Endometrial microvascular endothelial cells (primary cell): ENCODE data around the gene DCST2. TPM values are rescaled to one million over a fixed set of nuclear protein-coding genes. Genes with fewer than 3 reads are reported as not detected.
"Not testable (repeated sequence)": the region's sequence is repeated elsewhere in the genome, so short reads cannot be mapped to it uniquely, and the experiment has no call there.

Source experiments
- in situ Hi-C: cut with HindIII; loops from 2 replicates; pipeline ENCODE4 v1.10.0; 2017; ENCODE audit warnings: low sequenced_read_pairs, low pct_unique_long_range_greater_than_20kb; ENCODE audit errors: inconsistent ontology term
- total RNA-seq: library from RNA; depleted of rRNA; stranded (reverse); fragments of >200 nt; gene quantifications from one replicate; pipeline ENCODE4 v1.2.3, GENCODE V29; 2015; ENCODE audit errors: inconsistent ontology term

Gene DCST2
- total RNA-seq, 1 donor from 2014 or later = 0.28 TPM

DNA sequence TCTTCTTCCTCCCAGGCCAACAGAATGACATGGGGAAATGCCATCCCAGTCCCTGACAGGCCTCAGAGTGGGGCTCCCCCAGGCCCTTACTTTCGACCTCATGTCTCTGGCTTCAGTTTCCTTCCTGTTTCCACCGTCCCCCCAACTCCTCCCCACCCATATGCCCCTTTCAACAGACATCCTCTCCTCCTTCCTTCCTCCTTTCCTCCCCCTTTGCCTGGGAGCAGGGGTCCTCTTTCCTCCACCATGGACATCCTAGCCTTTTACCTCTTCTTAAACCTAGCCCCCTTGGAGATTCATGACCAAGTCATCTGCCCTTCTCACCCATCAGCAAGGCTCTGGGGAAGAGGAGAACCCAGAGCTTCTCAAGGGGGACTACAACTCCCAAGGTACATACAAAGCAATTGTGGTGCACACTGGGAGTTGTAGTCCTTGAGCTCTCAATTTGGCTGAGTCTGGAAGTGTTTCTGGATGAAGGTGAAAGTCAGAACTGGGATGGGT lies 26.9 kb downstream of the DCST2 start:
- in situ Hi-C loops = no loop called here

- in situ Hi-C loops = no loop called here
Observed at GRCh38 chr1:155005076-155006011, 28.2 kb downstream of the DCST2 start.

- in situ Hi-C loops = no loop called here
Observed at GRCh38 chr1:155004352-155005075, 29.1 kb downstream of the DCST2 start.

- in situ Hi-C loops = no loop called here
Observed at GRCh38 chr1:155003766-155004351, 29.7 kb downstream of the DCST2 start.

DNA sequence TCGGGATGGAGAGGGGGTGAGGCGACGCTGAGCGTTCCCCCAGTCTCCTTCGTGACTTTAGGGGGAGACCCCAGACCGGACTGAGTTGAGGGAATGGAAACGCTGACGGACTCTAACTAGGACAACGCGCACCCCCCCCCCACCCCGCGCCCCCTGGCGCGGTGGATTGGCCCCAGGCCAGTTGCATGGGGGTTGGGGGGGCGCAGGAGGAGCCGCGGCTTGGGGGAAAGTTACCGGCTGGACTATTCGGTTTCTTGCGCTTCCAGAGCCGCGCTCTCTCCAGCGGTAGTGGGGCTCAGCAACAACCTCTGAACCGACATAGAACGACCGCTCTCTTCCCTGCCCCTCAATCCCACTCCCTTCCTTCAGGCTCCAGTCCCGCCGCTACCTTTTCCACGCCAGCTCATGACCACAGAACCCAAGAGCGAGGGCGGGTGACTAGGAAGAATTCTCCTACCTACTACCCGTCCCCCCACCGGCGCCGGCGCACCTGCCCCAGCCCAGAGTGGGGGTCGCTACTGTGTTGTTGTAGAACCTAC lies 30.3 kb downstream of the DCST2 start:
- in situ Hi-C loops = no loop called here

DNA sequence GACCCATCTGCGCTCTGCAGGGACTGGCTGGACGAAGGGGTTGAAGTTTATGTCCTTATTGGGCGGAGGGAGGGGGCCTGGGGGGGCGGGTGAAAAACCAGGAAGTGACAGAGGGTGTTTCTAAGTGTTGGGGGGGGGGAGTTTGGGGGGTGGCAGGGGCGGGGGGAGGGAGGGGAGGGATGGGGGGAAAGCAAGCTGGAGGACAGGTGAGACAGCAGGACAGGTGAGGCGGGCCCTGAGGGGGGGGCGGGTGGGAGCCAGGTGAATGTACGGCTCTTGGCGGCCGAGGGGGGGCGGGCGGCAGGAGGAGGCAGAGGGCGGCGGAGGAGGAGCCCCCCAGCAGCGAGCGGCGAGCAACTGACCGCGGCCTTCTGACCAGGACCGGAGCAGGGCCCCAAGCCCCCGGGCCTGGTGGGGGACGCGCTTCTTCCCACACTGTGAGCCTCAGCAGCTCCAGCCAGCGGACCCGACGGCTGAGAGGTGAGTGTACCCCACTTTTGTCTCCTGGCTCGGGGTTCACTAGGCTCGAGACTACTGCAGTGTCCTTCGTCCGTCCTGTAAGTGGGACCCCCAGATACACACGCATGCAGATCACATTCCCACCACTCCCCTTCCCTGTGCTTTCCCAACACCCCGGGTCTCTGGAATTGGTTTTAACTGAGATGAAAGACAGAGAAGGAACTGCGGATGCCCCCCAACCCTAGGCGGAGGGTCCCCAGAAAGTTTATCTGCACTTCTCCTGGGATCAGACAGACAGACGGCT lies 30.9 kb downstream of the DCST2 start, which contains the start of gene ZBTB7B:
Gene ZBTB7B (plus strand): TSS at position 339 of the 763 bp plus-strand sequence. CDS start 11,859 bp downstream, outside the sequence.
- in situ Hi-C loops = no loop called here

DNA sequence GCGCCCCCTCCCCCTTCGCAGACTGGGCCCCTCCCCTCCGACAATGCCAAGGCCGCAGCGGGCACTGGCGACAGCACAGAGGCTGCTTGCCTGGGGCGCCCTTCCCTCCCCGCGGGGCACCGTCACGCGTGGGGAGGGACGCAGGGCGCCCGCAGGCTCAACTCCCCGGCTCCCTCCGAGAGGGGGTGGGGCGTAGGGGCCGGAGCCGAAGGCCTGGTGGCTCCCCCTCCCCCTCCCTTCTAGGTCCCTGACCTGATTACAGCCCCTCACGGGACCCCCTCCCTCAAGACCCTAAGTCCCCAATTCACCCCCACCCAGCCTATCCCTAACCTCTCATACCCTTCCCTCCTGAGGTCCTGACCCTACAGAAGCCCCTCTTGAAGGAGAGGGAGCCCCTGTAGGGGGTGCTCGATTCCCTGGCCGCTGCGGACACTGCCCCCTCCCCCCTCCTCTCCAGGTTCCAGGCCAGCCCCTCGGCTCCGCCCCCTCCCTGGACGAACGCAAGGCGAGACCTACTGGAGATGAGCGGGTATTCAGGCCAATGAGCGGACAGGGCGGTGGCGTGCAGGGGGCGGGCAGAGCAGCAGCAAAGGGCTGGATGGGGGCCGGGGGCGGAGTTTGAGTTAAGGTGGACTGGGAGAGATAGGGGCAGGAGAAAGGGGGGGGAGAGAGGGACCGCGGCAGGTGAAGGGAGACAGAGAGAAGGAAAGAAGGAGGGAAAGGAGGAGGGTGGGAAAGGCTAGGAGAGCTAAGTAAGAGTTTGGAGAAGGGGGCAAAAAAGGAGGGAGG lies 31.7 kb downstream of the DCST2 start:
- in situ Hi-C loops = no loop called here

DNA sequence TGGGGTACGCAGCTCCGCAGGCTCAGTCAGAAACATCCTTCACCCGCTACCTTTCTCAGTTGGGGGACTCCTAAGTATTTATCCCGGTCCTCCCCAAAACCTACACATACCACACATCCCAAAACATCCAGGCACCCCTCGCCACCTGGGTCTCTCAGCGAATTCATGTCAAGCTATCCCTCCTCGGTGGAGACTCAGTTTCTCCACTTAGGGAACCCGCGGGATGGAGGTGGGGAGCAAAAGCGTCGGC lies 32.2 kb downstream of the DCST2 start:
- in situ Hi-C loops = no loop called here

DNA sequence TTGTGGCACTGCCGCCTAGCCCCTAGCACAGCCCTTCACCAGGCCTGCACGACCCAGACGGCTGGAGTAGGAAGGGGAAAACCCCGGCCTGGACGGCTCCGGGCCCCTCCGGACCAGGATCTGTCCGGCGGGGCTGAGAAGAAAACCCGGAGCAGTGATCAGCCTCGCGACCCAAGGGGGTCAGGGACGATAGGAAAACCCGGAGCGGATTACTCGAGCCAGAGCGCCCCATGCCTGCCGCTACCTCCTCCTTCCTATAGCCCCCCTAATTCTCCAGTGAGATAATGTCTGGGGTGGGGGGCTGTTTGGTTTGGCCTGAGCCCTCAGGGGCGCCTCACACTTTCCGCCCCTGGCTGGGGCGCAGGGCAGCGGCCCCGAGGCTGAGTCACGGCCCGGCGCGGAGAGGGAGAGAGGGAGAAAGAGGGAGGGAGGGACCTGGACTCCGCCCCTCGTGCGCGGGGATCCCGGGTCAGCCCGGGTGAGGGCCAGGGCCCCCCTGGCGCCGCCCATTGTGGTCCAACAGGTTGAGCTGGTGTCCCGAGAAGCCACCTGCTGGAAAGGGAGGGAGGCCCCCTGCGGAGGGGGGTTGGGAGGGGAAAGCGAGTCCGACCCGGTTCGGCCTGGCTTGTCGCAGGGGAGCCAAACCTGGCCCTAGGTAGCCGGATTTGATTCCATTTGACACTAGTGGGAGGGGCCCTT lies 32.7 kb downstream of the DCST2 start:
- in situ Hi-C loops = no loop called here

DNA sequence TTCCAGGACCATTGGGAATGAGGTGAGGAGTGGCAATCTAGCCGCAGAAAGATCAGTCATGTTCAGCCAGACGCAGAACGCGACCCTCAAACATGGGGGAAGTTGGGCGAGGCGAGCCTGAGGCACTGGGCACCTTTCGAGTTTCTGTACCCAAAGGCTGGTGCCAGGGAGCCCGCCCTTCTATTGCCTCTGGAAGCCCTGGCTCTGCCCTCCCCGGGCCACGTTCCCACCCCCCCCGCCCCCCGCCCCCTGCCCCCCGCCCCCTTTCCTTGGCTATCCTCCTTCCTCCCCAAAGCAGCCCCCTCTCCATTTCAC lies 33.2 kb downstream of the DCST2 start:
- in situ Hi-C loops = no loop called here

DNA sequence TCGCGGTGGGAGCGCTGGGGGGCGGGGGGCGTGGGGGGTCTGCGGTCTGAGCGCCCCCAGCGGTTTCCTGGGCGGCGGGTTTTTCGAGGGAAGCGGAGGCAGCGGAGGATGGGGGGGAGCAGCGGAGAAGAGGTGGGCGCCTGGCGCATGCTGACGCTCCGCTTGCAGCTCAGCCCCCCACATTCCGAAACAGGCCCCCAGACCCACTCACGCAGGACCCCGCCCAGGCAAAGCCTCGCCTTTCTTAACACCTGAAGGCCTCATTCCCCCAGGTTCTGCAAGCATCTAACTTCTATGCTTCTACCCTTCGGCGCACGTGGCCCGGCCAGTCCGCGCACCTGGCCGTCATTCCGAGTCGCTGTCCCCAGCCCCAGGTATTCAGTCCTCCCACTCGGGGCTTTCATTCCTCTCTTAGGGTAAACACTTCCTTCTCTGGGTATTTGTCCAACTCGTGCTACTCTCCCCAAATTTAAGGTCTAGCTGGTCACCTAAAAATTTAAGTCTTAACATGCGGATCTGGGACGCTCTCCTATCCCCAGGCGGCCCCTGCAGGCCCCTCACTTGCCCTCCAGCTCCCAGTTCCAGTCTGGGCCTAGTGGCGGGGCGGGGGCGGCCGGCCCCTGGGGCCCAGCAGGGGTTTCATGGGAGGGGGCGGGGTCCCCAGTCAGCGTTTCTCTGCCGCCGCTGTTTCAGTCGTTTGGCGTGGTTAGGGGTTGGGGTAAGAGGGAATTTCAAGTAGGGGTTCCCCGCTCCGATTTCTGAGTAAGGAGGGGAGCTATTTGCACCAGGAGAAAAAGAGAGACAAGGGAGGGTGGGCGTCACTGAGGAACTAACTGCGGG lies 33.8 kb downstream of the DCST2 start:
- in situ Hi-C loops = no loop called here

GRCh38 chr1:154998818-154999570 lies 34.6 kb downstream of the DCST2 start:
- in situ Hi-C loops = no loop called here

GRCh38 chr1:154998201-154998780 lies 35.3 kb downstream of the DCST2 start:
- in situ Hi-C loops = no loop called here

DNA sequence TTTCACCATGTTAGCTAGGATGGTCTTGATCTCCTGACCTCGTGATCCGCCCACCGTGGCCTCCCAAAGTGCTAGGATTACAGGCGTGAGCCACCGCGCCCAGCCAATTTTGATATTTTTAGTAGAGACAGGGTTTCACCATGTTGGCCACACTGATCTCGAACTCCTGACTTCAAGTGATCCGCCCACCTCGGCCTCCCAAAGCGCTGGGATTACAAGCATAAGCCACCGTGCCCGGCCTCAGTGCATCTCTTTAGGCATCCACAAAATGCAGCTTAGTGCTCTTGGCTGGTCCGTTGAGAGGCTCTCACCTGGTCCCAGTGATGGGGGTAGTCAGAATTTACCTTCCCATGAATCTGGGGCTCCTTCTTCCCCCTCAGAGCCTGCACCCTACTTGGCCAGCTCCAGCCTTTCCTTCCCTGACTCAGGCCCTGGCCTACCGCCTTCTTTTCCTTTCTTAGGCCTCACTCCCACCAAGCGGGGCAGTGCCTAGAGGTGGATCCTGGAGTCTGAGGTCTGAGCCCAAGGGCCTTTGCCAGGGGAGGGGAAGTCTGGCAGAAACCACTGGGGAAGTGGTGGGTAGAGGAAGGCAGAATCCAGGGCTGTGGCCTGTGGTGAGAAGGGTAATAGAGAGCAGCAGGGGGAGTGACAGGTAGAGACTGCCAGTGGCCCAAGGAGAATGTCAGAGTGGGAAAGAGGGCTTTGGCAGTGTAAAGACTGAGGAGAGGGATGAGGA lies 36.4 kb downstream of the DCST2 start:
- in situ Hi-C loops = no loop called here

GRCh38 chr1:154995301-154995983 lies 38.1 kb downstream of the DCST2 start:
- in situ Hi-C loops = not testable (repeated sequence)
